ENCODE measurements around the gene ZBTB7B. TPM values are rescaled to one million over a fixed set of nuclear protein-coding genes. Genes with fewer than 3 reads are reported as not detected.
A peak's percentile ranks its signal among the peaks of the same experiment; 100 is the strongest.

ZBTB7B gene
- 8.7 and 12.7 TPM in 2 replicates for polyA plus RNA-seq (2011; rRNA removed)
- 9.7 and 10.5 TPM in 2 replicates for polyA minus RNA-seq (2011; rRNA and poly(A)+ RNA removed)

GRCh38 chr1:155002464-155003226, at the start of gene ZBTB7B:
TSS of gene ZBTB7B (plus strand) at chr1:155002802. CDS start at chr1:155014661, 11,859 bp downstream.
- H3K27ac ChIP-seq (ENCODE audit: low read depth, low read length): peak within 1 kb of the TSS; percentile 84
- POLR2A ChIA-PET: interaction anchor here (1.3 kb wide), 1 partner anchor 15 kb away, joined by 4 read pairs; no protein-coding TSS in a partner anchor
- H3K4me3 ChIP-seq (ENCODE audit: low read depth, low read length): peak within 1 kb of the TSS; percentile 94
- H3K27me3 ChIP-seq (ENCODE audit: control insufficient read depth, insufficient read depth, low read length): no peaks in the 10 kb centered on the region
- no peaks in the 10 kb centered on the region; the same call in 1 of the 2 replicates for H3K9me3 ChIP-seq (ENCODE audit: control insufficient read depth, insufficient read depth, low read length)
- DNase-seq (ENCODE audit: low read depth, low spot score): no peak
- no peak for TF ChIP-seq CTCF (IDR thresholded peaks at IDR 0.05; ENCODE audit: low read depth, low read length)
- CTCF ChIA-PET: interaction anchor here (0.6 to 1.0 kb wide), 4 partner anchors 15 to 43 kb away, joined by 3 to 7 read pairs (median 4); no protein-coding TSS in a partner anchor

GRCh38 chr1:154953611-154954038, 49.0 kb upstream of the ZBTB7B start:
- no peaks in the 10 kb centered on the region for H3K9me3 ChIP-seq (ENCODE audit: control insufficient read depth, insufficient read depth, low read length)
- H3K27ac ChIP-seq (ENCODE audit: low read depth, low read length): no peak overlapping the region
- no peak for DNase-seq (ENCODE audit: low read depth, low spot score)
- ChIA-PET CTCF (interaction anchor here (1.0 to 3.8 kb wide), 6 partner anchors 10 to 394 kb away, joined by 4 to 28 read pairs (median 12); partner anchors contain the start of gene LENEP), POLR2A (interaction anchor here (5.5 kb wide), 1 partner anchor 17 kb away, joined by 21 read pairs; the partner anchor contains the start of gene SHC1)
- no peak overlapping the region for H3K4me3 ChIP-seq (ENCODE audit: low read depth, low read length)
- TF ChIP-seq CTCF (IDR thresholded peaks at IDR 0.05; ENCODE audit: low read depth, low read length): no peak
- no peaks in the 10 kb centered on the region for H3K27me3 ChIP-seq (ENCODE audit: control insufficient read depth, insufficient read depth, low read length)

- no peak for TF ChIP-seq CTCF (IDR thresholded peaks at IDR 0.05; ENCODE audit: low read depth, low read length)
- H3K4me3 ChIP-seq (ENCODE audit: low read depth, low read length): peak overlapping the region; percentile 84
- no peak overlapping the region for H3K27ac ChIP-seq (ENCODE audit: low read depth, low read length)
- POLR2A ChIA-PET: interaction anchor here (1.6 to 5.5 kb wide), 2 partner anchors 16 to 18 kb away, joined by 8 to 21 read pairs; partner anchors contain the start of genes PMVK and SHC1
- DNase-seq (ENCODE audit: low read depth, low spot score): no peak
- CTCF ChIA-PET: interaction anchor here (0.8 to 3.8 kb wide), 11 partner anchors 9 to 395 kb away, joined by 3 to 28 read pairs (median 6); partner anchors contain the start of genes LENEP, PMVK and SHC1
- no peaks in the 10 kb centered on the region for H3K27me3 ChIP-seq (ENCODE audit: control insufficient read depth, insufficient read depth, low read length)
- no peaks in the 10 kb centered on the region for H3K9me3 ChIP-seq (ENCODE audit: control insufficient read depth, insufficient read depth, low read length)
Measured at GRCh38 chr1:154954541-154954940, 48.1 kb upstream of the ZBTB7B start.

- H3K27ac ChIP-seq (ENCODE audit: low read depth, low read length): peak overlapping the region; percentile 88
- CTCF ChIA-PET: interaction anchor here (0.7 to 3.8 kb wide), 21 partner anchors 9 to 396 kb away, joined by 3 to 28 read pairs (median 4); partner anchors contain the start of genes ADAM15, LENEP, PMVK and SHC1
- no peaks in the 10 kb centered on the region for H3K27me3 ChIP-seq (ENCODE audit: control insufficient read depth, insufficient read depth, low read length)
- H3K4me3 ChIP-seq (ENCODE audit: low read depth, low read length): peak overlapping the region; percentile 84
- POLR2A ChIA-PET: interaction anchor here (0.5 to 5.5 kb wide), 9 partner anchors 16 to 1758 kb away, joined by 3 to 21 read pairs (median 5); partner anchors contain the start of genes KRTCAP2, PMVK and SHC1
- no peak for TF ChIP-seq CTCF (IDR thresholded peaks at IDR 0.05; ENCODE audit: low read depth, low read length)
- no peak for DNase-seq (ENCODE audit: low read depth, low spot score)
- H3K9me3 ChIP-seq (ENCODE audit: control insufficient read depth, insufficient read depth, low read length): no peaks in the 10 kb centered on the region
Measured at GRCh38 chr1:154955039-154955717, 47.4 kb upstream of the ZBTB7B start.

Measured in AG04450 (cell line).